ENCODE measurements around the gene UMPS.

Gene UMPS

DNA sequence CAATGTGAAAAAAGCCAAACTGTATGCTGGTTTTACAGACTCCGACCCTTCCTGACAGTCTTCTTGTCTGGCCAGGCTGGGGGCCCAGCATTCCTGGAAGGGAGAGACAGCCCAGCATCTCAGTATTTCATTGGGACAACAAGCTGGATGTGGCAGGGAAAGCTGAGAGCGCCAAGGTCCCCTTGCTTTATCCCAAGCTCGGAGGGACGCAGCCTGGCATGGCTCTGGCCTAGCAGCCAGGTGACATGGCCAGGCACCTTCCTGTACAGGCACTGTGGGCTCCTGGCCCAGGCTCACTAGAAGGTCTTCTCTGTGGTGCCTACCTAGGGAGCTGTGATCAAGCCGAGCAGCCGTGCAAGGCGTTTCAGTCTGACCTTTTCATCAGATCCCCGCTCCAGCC, 33.0 kb downstream of the UMPS start:
- Histone ChIP-seq H3K36me3 (ENCODE audit: insufficient read depth, low read length) (peaks cover 10% of the 10 kb centered on the region; the same call in 1 of the 2 replicates), H3K27me3 (ENCODE audit: insufficient read depth, low read length) (no peaks in the 10 kb centered on the region), H3K4me1 (ENCODE audit: control insufficient read depth, insufficient read depth, low read length, unreplicated experiment) (peaks cover 10% of the 10 kb centered on the region), H3K79me2 (ENCODE audit: control insufficient read depth, insufficient read depth, low read length, unreplicated experiment) (no peaks in the 10 kb centered on the region), H3K27ac (ENCODE audit: low read depth, low read length) (no peak overlapping the region), H2AFZ (ENCODE audit: low read length, unreplicated experiment) (no peak overlapping the region), H3K4me3 (ENCODE audit: low read depth, low read length) (no peak overlapping the region)

DNA sequence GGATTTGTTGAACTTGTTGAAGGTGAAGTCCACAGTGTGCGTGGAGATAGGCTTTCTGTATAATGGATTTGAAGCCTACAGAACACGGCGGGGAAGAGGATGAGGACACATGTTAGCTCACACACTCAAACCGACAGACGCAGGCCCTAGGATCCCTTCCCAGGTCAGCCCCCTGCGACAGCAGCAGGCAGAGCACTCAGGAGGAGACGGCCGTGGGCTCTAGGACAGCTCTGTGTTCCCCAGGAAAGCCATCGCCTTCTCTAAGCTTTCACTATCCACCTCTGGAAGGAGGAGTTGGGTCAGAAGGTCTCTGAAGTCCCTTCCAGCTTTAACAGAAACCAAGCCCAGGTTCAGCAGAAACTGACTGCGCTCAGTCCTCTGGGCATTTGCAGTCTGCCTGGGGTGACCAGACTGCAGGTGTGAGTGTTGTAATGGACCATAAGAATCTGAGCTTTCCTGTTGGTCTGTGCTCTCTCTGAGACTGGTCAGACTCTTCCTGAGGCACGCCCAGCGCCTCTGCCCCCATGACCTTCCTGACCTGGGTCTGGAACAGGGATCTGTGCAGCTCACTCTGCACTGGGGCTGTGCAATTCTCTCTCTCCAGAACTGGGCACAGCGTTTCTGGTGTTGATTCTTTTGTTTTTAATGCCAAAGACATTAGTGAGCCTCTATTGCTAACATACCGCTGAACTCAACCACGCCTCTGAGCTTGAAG, 33.5 kb downstream of the UMPS start:
- Histone ChIP-seq H3K36me3 (ENCODE audit: insufficient read depth, low read length) (peaks cover 14% of the 10 kb centered on the region; the same call in 1 of the 2 replicates), H3K27ac (ENCODE audit: low read depth, low read length) (no peak overlapping the region), H3K79me2 (ENCODE audit: control insufficient read depth, insufficient read depth, low read length, unreplicated experiment) (no peaks in the 10 kb centered on the region), H3K4me3 (ENCODE audit: low read depth, low read length) (no peak overlapping the region), H3K4me1 (ENCODE audit: control insufficient read depth, insufficient read depth, low read length, unreplicated experiment) (peaks cover 10% of the 10 kb centered on the region), H2AFZ (ENCODE audit: low read length, unreplicated experiment) (no peak overlapping the region), H3K27me3 (ENCODE audit: insufficient read depth, low read length) (no peaks in the 10 kb centered on the region)

DNA sequence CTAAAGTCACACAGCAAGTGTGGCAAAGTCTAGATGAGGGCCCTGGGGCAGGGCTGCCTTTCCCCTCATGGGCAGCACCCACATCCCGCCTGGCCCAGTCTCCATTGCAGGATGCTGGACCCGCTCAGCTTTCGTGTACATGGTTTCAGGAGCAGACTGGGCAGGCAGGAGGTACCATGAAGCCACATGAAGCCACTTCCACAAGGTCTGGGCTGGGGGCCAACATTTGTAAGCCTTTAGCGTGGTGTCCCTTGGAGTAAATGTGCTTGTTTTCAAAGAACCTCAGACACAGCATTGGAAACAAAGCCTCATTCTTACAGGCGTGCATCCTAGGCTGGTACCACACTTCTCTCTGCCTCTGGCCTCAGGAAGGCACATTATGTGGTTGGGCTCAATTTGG, 34.5 kb downstream of the UMPS start:
- H3K27me3 ChIP-seq (ENCODE audit: insufficient read depth, low read length): no peaks in the 10 kb centered on the region
- peaks cover 14% of the 10 kb centered on the region; the same call in 1 of the 2 replicates for H3K36me3 ChIP-seq (ENCODE audit: insufficient read depth, low read length)
- H3K79me2 ChIP-seq (ENCODE audit: control insufficient read depth, insufficient read depth, low read length, unreplicated experiment): no peaks in the 10 kb centered on the region

GRCh38 chr3:124765197-124765840, 35.1 kb downstream of the UMPS start:
- peaks cover 10% of the 10 kb centered on the region for H3K4me1 ChIP-seq (ENCODE audit: control insufficient read depth, insufficient read depth, low read length, unreplicated experiment)
- H3K79me2 ChIP-seq (ENCODE audit: control insufficient read depth, insufficient read depth, low read length, unreplicated experiment): no peaks in the 10 kb centered on the region
- no peak overlapping the region for H3K4me3 ChIP-seq (ENCODE audit: low read depth, low read length)
- no peak overlapping the region for H2AFZ ChIP-seq (ENCODE audit: low read length, unreplicated experiment)
- H3K27ac ChIP-seq (ENCODE audit: low read depth, low read length): no peak overlapping the region
- H3K36me3 ChIP-seq (ENCODE audit: insufficient read depth, low read length): peaks cover 14% of the 10 kb centered on the region; the same call in 1 of the 2 replicates
- no peaks in the 10 kb centered on the region for H3K27me3 ChIP-seq (ENCODE audit: insufficient read depth, low read length)

More for the DNA sequence above, 34.5 kb downstream of the UMPS start:
- no peak overlapping the region for H3K27ac ChIP-seq (ENCODE audit: low read depth, low read length)
- H3K4me1 ChIP-seq (ENCODE audit: control insufficient read depth, insufficient read depth, low read length, unreplicated experiment): peaks cover 10% of the 10 kb centered on the region
- H3K4me3 ChIP-seq (ENCODE audit: low read depth, low read length): no peak overlapping the region
- H2AFZ ChIP-seq (ENCODE audit: low read length, unreplicated experiment): no peak overlapping the region

GRCh38 chr3:124766113-124767095, 36.2 kb downstream of the UMPS start:
- Histone ChIP-seq H3K27me3 (ENCODE audit: insufficient read depth, low read length) (no peaks in the 10 kb centered on the region), H3K27ac (ENCODE audit: low read depth, low read length) (no peak overlapping the region), H3K4me3 (ENCODE audit: low read depth, low read length) (no peak overlapping the region), H3K36me3 (ENCODE audit: insufficient read depth, low read length) (peaks cover 14% of the 10 kb centered on the region; the same call in 1 of the 2 replicates), H2AFZ (ENCODE audit: low read length, unreplicated experiment) (no peak overlapping the region), H3K4me1 (ENCODE audit: control insufficient read depth, insufficient read depth, low read length, unreplicated experiment) (peaks cover 2% of the 10 kb centered on the region), H3K79me2 (ENCODE audit: control insufficient read depth, insufficient read depth, low read length, unreplicated experiment) (no peaks in the 10 kb centered on the region)

DNA sequence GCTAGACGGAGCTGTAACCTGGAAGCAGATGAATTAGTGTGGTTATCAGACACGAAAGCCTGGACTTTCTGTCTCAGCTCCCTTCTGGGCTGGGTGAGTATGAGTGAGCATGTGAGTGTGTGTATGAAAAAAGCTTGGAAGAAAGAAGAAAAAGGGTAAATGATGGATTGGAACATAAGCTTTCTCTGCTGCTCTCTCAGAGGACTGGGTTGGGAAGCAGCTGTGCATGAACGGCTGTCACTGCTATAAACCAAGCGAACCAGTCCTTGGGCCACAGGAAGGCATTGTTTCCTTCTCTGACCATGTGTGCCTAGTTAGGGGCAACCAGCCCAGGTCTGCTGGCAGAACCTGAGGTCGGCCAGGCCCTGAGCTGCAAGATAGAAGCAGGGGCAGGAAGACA, 37.0 kb downstream of the UMPS start:
- Histone ChIP-seq H3K4me1 (ENCODE audit: control insufficient read depth, insufficient read depth, low read length, unreplicated experiment) (peaks cover 5% of the 10 kb centered on the region), H2AFZ (ENCODE audit: low read length, unreplicated experiment) (no peak overlapping the region), H3K4me3 (ENCODE audit: low read depth, low read length) (no peak overlapping the region), H3K27ac (ENCODE audit: low read depth, low read length) (no peak overlapping the region), H3K79me2 (ENCODE audit: control insufficient read depth, insufficient read depth, low read length, unreplicated experiment) (no peaks in the 10 kb centered on the region), H3K27me3 (ENCODE audit: insufficient read depth, low read length) (no peaks in the 10 kb centered on the region), H3K36me3 (ENCODE audit: insufficient read depth, low read length) (peaks cover 14% of the 10 kb centered on the region; the same call in 1 of the 2 replicates)

- Histone ChIP-seq H3K4me3 (ENCODE audit: low read depth, low read length) (no peak overlapping the region), H3K79me2 (ENCODE audit: control insufficient read depth, insufficient read depth, low read length, unreplicated experiment) (no peaks in the 10 kb centered on the region), H2AFZ (ENCODE audit: low read length, unreplicated experiment) (no peak overlapping the region), H3K27ac (ENCODE audit: low read depth, low read length) (no peak overlapping the region), H3K4me1 (ENCODE audit: control insufficient read depth, insufficient read depth, low read length, unreplicated experiment) (peaks cover 10% of the 10 kb centered on the region), H3K27me3 (ENCODE audit: insufficient read depth, low read length) (no peaks in the 10 kb centered on the region), H3K36me3 (ENCODE audit: insufficient read depth, low read length) (peaks cover 14% of the 10 kb centered on the region; the same call in 1 of the 2 replicates)
Observed at GRCh38 chr3:124767691-124768090, 37.4 kb downstream of the UMPS start.

GRCh38 chr3:124768812-124769211, 38.6 kb downstream of the UMPS start:
- H3K79me2 ChIP-seq (ENCODE audit: control insufficient read depth, insufficient read depth, low read length, unreplicated experiment): no peaks in the 10 kb centered on the region
- peaks cover 16% of the 10 kb centered on the region for H3K4me1 ChIP-seq (ENCODE audit: control insufficient read depth, insufficient read depth, low read length, unreplicated experiment)

GRCh38 chr3:124769462-124769861, 39.2 kb downstream of the UMPS start:
- H3K4me3 ChIP-seq (ENCODE audit: low read depth, low read length): no peak overlapping the region
- no peak overlapping the region for H2AFZ ChIP-seq (ENCODE audit: low read length, unreplicated experiment)
- H3K27me3 ChIP-seq (ENCODE audit: insufficient read depth, low read length): no peaks in the 10 kb centered on the region
- H3K79me2 ChIP-seq (ENCODE audit: control insufficient read depth, insufficient read depth, low read length, unreplicated experiment): no peaks in the 10 kb centered on the region
- H3K4me1 ChIP-seq (ENCODE audit: control insufficient read depth, insufficient read depth, low read length, unreplicated experiment): peaks cover 23% of the 10 kb centered on the region
- H3K36me3 ChIP-seq (ENCODE audit: insufficient read depth, low read length): peaks cover 14% of the 10 kb centered on the region; the same call in 1 of the 2 replicates
- no peak overlapping the region for H3K27ac ChIP-seq (ENCODE audit: low read depth, low read length)

More at GRCh38 chr3:124768812-124769211, 38.6 kb downstream of the UMPS start:
- peaks cover 14% of the 10 kb centered on the region; the same call in 1 of the 2 replicates for H3K36me3 ChIP-seq (ENCODE audit: insufficient read depth, low read length)
- H3K27ac ChIP-seq (ENCODE audit: low read depth, low read length): no peak overlapping the region
- no peak overlapping the region for H2AFZ ChIP-seq (ENCODE audit: low read length, unreplicated experiment)
- no peak overlapping the region for H3K4me3 ChIP-seq (ENCODE audit: low read depth, low read length)
- H3K27me3 ChIP-seq (ENCODE audit: insufficient read depth, low read length): no peaks in the 10 kb centered on the region

DNA sequence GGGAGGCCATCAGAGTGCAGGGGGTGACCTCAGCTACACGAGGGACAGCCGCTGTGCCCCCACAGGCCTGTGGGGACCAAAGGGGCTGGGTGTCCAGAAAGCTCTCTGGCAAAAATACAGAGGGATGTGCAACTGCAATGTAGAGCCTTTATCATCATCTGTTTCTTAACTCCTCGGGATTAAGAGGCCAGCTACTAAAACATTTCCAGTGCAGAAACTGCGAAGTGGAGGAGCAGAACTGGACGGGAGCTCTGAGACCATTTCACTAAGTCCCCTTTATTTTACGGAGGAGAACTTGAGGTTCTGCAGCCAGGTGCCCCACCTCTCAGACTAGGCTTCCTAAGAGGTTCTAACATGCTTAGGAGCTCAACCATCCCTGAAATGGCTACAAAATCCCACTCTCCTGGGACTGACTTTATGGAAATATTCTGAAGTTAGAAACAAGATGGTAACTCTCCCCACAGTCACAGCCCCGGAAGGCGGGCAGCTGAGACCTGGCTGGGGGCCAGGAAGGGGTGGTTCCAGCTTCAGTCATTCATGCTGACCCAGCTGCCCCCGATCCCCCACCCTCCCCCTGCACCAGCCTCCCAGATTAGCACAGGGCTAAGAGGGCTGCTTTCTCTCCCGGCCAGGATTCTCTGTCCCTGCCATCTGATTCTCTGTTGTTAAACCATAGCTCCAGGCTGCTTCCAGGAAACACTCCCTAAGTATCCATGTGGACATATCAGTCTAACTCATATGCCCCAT, 40.3 kb downstream of the UMPS start:
- Histone ChIP-seq H3K36me3 (ENCODE audit: insufficient read depth, low read length) (peaks cover 14% of the 10 kb centered on the region; the same call in 1 of the 2 replicates), H2AFZ (ENCODE audit: low read length, unreplicated experiment) (no peak overlapping the region), H3K27me3 (ENCODE audit: insufficient read depth, low read length) (no peaks in the 10 kb centered on the region), H3K4me3 (ENCODE audit: low read depth, low read length) (no peak overlapping the region), H3K4me1 (ENCODE audit: control insufficient read depth, insufficient read depth, low read length, unreplicated experiment) (peaks cover 31% of the 10 kb centered on the region), H3K79me2 (ENCODE audit: control insufficient read depth, insufficient read depth, low read length, unreplicated experiment) (no peaks in the 10 kb centered on the region), H3K27ac (ENCODE audit: low read depth, low read length) (no peak overlapping the region)

Measured in ACC112 (cell line).